Effector memory CD8-positive, alpha-beta T cell (primary cell): ENCODE measurements around the gene KRT222.
A peak's percentile ranks its signal among the peaks of the same experiment; 100 is the strongest.

Experiments used
- ATAC-seq: fragments of 150-1000 bp; cut with Tn5 transposase; replicated peaks from 2 replicates; pipeline ENCODE4 v1.10.0; 2021; ENCODE audit warnings: mild to moderate bottlenecking, moderate library complexity
- DNase-seq, 3 experiments: peaks; one replicate each; pipeline ENCODE4 v3.0.0; 2021
- H3K27ac Mint-ChIP-seq, 2 donors: one replicate each; pipeline ENCODE4 v1.8.0; 2022; ENCODE audit warnings: mild to moderate bottlenecking in 2 of 2, mixed read lengths in 2 of 2, moderate library complexity in 2 of 2
- H3K27me3 Mint-ChIP-seq, 2 donors: one replicate each; pipeline ENCODE4 v1.8.0; 2022; ENCODE audit warnings: mixed read lengths in 2 of 2
- H3K36me3 Mint-ChIP-seq: one replicate; pipeline ENCODE4 v1.8.0; 2022; ENCODE audit warnings: mild to moderate bottlenecking, moderate library complexity, mixed read lengths; ENCODE audit not compliant: insufficient read depth
- H3K4me1 Mint-ChIP-seq, 2 donors: one replicate each; pipeline ENCODE4 v1.8.0; 2022; ENCODE audit warnings: low read depth in 2 of 2, mixed read lengths in 2 of 2
- H3K4me3 Mint-ChIP-seq, 2 donors: one replicate each; pipeline ENCODE4 v1.8.0; 2022; ENCODE audit warnings: mild to moderate bottlenecking in 2 of 2, mixed read lengths in 2 of 2, moderate library complexity in 2 of 2
- H3K9me3 Mint-ChIP-seq, 2 donors: one replicate each; pipeline ENCODE4 v1.8.0; 2022; ENCODE audit warnings: mixed read lengths in 2 of 2

Gene KRT222

DNA sequence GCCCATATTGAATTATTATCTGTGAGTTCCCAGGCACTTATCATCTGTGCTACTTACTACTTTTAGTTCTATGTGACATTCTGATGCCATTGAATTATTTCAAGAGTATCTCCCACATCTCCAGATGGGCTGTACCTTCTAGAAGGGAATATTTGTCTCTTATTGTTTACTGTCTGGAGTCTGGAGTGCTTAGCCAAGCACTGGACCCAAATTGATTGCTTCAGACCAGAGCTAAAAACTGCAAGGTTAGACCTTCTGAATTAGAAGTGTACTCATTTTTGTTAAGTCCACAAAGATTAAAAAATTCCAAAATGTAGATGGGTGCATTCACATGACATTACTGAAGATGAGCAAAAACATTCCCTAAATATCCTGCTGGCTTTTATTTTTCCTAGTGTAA lies 16.0 kb upstream of the KRT222 start:
- no peaks in the 10 kb centered on the region for H3K4me1 Mint-ChIP-seq
- no peak overlapping the region for H3K27ac Mint-ChIP-seq

DNA sequence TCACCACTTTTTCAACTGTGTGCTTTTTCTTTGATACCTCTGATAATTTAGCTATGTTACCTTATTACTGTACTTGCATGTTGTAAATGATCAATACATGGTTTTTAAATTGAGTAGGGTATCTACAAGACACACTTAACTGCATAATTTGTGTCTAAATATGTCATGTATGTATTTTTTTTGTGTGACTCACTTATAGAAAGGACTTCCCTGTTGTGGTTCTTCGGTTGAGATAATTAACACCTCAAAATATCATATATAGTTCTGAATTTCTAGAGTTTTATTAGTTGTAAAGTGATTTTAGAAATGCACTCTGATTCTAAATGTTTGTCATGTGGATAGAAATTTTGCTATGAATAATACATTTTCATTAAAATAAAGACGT lies 14.5 kb upstream of the KRT222 start:
- no peak for DNase-seq
- H3K4me1 Mint-ChIP-seq: no peaks in the 10 kb centered on the region
- H3K27ac Mint-ChIP-seq: no peak overlapping the region
- no peak for ATAC-seq
- H3K9me3 Mint-ChIP-seq: no peaks in the 10 kb centered on the region
- peaks cover 68 to 72% of the 10 kb centered on the region in 2 donors for H3K27me3 Mint-ChIP-seq
- H3K4me3 Mint-ChIP-seq: no peak overlapping the region
- H3K36me3 Mint-ChIP-seq: no peaks in the 10 kb centered on the region

More for the DNA sequence above, 16.0 kb upstream of the KRT222 start:
- H3K27me3 Mint-ChIP-seq: peaks cover 55 to 57% of the 10 kb centered on the region in 2 donors
- DNase-seq: no peak
- no peak overlapping the region for H3K4me3 Mint-ChIP-seq
- no peaks in the 10 kb centered on the region for H3K36me3 Mint-ChIP-seq
- no peak for ATAC-seq
- H3K9me3 Mint-ChIP-seq: no peaks in the 10 kb centered on the region

DNA sequence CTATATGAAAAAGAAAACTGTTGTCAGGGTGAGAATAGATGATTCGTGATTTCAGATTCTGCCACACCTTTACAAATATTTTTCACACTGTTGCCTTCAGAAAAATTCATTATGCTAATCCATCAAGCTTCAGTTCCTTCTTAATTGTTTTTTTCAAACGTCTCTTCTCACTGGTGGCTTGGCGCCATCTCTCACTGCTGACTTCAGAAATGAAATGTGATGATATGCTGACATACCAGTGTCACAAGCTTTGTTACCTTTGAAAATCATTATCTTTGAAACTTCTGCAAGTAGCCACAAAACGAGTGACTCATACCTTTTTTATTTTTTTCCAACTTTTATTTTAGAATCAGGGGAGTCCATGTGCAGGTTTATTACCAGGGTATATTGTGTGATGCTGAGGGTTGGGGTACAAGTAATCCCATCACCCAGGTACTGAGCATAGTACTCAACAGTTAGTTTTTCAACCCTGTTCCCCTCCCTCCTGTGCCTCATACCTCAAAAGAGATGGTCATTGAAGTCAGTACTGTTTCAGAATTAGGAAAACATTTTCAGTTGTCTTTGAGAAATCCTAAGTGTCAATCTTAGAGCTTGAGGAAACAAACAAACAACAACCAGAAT lies 14.0 kb upstream of the KRT222 start:
- no peak for DNase-seq
- Mint-ChIP-seq H3K4me3 (no peak overlapping the region), H3K27ac (no peak overlapping the region), H3K36me3 (no peaks in the 10 kb centered on the region), H3K27me3 (peaks cover 71 to 77% of the 10 kb centered on the region in 2 donors), H3K4me1 (no peaks in the 10 kb centered on the region), H3K9me3 (no peaks in the 10 kb centered on the region)
- no peak for ATAC-seq

- Mint-ChIP-seq H3K27me3 (peaks cover 53 to 61% of the 10 kb centered on the region in 2 donors), H3K36me3 (no peaks in the 10 kb centered on the region)
These were observed 10.9 kb upstream of the KRT222 start for GRCh38 chr17:40675905-40676304.

GRCh38 chr17:40672654-40673053 lies 7.7 kb upstream of the KRT222 start:
- Mint-ChIP-seq H3K9me3 (no peaks in the 10 kb centered on the region), H3K27me3 (peaks cover 31 to 45% of the 10 kb centered on the region in 2 donors), H3K4me3 (no peak overlapping the region), H3K4me1 (no peaks in the 10 kb centered on the region), H3K36me3 (no peaks in the 10 kb centered on the region), H3K27ac (no peak overlapping the region)
- no peak for ATAC-seq
- DNase-seq: no peak

More at GRCh38 chr17:40675905-40676304, 10.9 kb upstream of the KRT222 start:
- Mint-ChIP-seq H3K4me3 (no peak overlapping the region), H3K27ac (no peak overlapping the region), H3K9me3 (no peaks in the 10 kb centered on the region), H3K4me1 (no peaks in the 10 kb centered on the region)
- ATAC-seq: no peak
- no peak for DNase-seq

GRCh38 chr17:40671282-40671681 lies 6.3 kb upstream of the KRT222 start:
- H3K27me3 Mint-ChIP-seq: peaks cover 21 to 38% of the 10 kb centered on the region in 2 donors

GRCh38 chr17:40666331-40666730 lies 1.4 kb upstream of the KRT222 start:
- Mint-ChIP-seq H3K36me3 (peaks cover 3% of the 10 kb centered on the region), H3K27ac (no peak overlapping the region), H3K27me3 (peaks cover 27 to 50% of the 10 kb centered on the region in 2 donors), H3K4me3 (no peak overlapping the region), H3K9me3 (no peaks in the 10 kb centered on the region), H3K4me1 (no peaks in the 10 kb centered on the region)
- DNase-seq: no peak
- ATAC-seq: no peak

More at GRCh38 chr17:40671282-40671681, 6.3 kb upstream of the KRT222 start:
- Mint-ChIP-seq H3K4me1 (no peaks in the 10 kb centered on the region), H3K27ac (no peak overlapping the region), H3K4me3 (no peak overlapping the region), H3K9me3 (no peaks in the 10 kb centered on the region), H3K36me3 (no peaks in the 10 kb centered on the region)
- DNase-seq (no peak), ATAC-seq (no peak)

- H3K4me1 Mint-ChIP-seq: no peaks in the 10 kb centered on the region
- H3K9me3 Mint-ChIP-seq: no peaks in the 10 kb centered on the region
- no peak overlapping the region for H3K4me3 Mint-ChIP-seq
- no peak overlapping the region for H3K27ac Mint-ChIP-seq
- peaks cover 42 to 68% of the 10 kb centered on the region in 2 donors for H3K27me3 Mint-ChIP-seq
- no peak for ATAC-seq
- no peak for DNase-seq
- peaks cover 3% of the 10 kb centered on the region for H3K36me3 Mint-ChIP-seq
These were observed 1.7 kb downstream of the KRT222 start for GRCh38 chr17:40663252-40663651.

DNA sequence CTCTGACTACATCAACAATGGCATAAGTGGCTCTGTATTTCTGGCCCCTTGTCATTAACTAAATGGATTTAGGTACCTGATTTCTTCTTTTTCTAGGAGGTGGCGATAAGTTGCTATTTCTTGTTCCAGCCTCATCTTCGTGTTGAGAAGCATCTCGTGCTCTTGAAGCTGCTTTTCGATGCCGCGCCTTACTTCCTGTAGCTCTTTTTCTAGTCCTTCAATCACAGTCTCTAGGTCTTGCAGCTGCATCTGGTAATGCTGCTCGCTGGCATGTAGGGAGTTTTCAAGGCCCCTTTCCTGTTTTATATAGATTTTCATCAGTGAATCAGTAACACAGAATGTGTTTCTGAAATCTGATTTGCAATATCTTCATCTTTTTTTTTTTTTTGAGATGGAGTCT lies 5.1 kb downstream of the KRT222 start:
- Mint-ChIP-seq H3K27ac (no peak overlapping the region), H3K36me3 (no peaks in the 10 kb centered on the region), H3K4me1 (no peaks in the 10 kb centered on the region), H3K27me3 (peaks cover 29 to 44% of the 10 kb centered on the region in 2 donors), H3K9me3 (no peaks in the 10 kb centered on the region), H3K4me3 (no peak overlapping the region)
- no peak for DNase-seq
- no peak for ATAC-seq

DNA sequence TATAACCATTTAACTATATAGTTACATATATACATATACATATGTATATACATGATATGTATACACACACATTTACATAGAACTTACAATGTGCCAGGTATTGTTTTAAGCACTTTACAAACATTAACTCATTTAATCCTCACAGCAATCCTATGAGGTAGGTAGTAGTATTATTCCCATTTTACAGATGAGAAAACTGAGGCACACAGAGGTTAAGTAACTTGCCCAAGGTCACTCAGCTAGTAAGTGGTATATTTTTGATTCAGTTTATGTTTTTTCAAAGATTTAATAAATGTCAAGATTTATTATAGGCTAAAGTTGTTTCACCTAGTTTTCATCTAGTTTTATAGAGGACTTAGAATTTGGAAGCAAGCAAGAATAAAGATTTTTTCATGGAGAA lies 6.6 kb downstream of the KRT222 start:
- no peak for DNase-seq
- no peak for ATAC-seq
- Mint-ChIP-seq H3K27me3 (peaks cover 25 to 37% of the 10 kb centered on the region in 2 donors), H3K36me3 (no peaks in the 10 kb centered on the region), H3K4me1 (no peaks in the 10 kb centered on the region), H3K27ac (no peak overlapping the region), H3K4me3 (no peak overlapping the region), H3K9me3 (no peaks in the 10 kb centered on the region)

DNA sequence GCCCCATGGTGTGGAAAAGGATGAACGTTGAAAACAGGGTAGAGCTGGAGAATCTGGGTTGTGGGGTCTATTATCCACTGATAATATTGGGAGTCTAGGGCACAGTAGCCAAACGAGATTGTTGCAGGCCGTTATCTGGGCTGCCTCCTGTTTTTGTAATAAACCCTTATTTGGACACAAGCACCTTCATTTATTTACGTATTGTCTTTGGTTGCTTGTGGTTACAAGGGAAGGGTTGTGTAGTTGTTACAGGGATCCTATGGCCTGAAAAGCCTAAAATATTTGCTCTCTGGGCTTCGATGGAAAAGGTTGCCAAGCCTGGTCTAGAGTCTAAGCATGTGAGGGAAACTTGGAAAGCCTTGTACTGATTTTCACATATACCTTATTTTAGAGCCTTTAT lies 13.0 kb downstream of the KRT222 start:
- no peak for DNase-seq
- H3K27me3 Mint-ChIP-seq: no peaks in the 10 kb centered on the region
- H3K4me1 Mint-ChIP-seq: peaks cover 9 to 15% of the 10 kb centered on the region in 2 donors
- peaks cover 19% of the 10 kb centered on the region for H3K36me3 Mint-ChIP-seq
- no peak overlapping the region for H3K27ac Mint-ChIP-seq
- ATAC-seq: no peak
- no peak overlapping the region for H3K4me3 Mint-ChIP-seq
- H3K9me3 Mint-ChIP-seq: no peaks in the 10 kb centered on the region

GRCh38 chr17:40648384-40648968 lies 16.5 kb downstream of the KRT222 start:
- DNase-seq: no peak
- ATAC-seq: no peak
- peak overlapping the region; percentile 100 for H3K27ac Mint-ChIP-seq
- H3K4me3 Mint-ChIP-seq: peak overlapping the region; percentile 99
- H3K4me1 Mint-ChIP-seq: peaks cover 22 to 36% of the 10 kb centered on the region in 2 donors
- H3K9me3 Mint-ChIP-seq: no peaks in the 10 kb centered on the region
- no peaks in the 10 kb centered on the region for H3K27me3 Mint-ChIP-seq
- H3K36me3 Mint-ChIP-seq: peaks cover 39% of the 10 kb centered on the region

- Mint-ChIP-seq H3K9me3 (no peaks in the 10 kb centered on the region), H3K4me1 (peaks cover 22 to 40% of the 10 kb centered on the region in 2 donors), H3K27me3 (no peaks in the 10 kb centered on the region), H3K4me3 (peak within 1 kb of the TSS; percentile 99), H3K36me3 (peaks cover 44% of the 10 kb centered on the region), H3K27ac (peak within 1 kb of the TSS; percentile 100)
- DNase-seq: peak; percentile 66 to 78 (median 72)
- peak; percentile 81 for ATAC-seq
These were observed 17.2 kb downstream of the KRT222 start, which contains the start of gene SMARCE1 for GRCh38 chr17:40647624-40648383. SMARCE1 (minus strand) TSS chr17:40647818; CDS start chr17:40645802, 2,016 bp downstream.
